Measurements from ENCODE around the gene ATP13A3.
"Not testable (repeated sequence)": the region's sequence is repeated elsewhere in the genome, so short reads cannot be mapped to it uniquely, and the experiment has no call there.

Gene ATP13A3

GRCh38 chr3:194497799-194498575, 11.2 kb upstream of the ATP13A3 start:
- DNase-seq: peak; percentile 72

GRCh38 chr3:194496217-194496919, 9.6 kb upstream of the ATP13A3 start:
- peak; percentile 73 for DNase-seq

- peak; percentile 64 for DNase-seq
These were observed 8.2 kb upstream of the ATP13A3 start for GRCh38 chr3:194494951-194495374.

DNA sequence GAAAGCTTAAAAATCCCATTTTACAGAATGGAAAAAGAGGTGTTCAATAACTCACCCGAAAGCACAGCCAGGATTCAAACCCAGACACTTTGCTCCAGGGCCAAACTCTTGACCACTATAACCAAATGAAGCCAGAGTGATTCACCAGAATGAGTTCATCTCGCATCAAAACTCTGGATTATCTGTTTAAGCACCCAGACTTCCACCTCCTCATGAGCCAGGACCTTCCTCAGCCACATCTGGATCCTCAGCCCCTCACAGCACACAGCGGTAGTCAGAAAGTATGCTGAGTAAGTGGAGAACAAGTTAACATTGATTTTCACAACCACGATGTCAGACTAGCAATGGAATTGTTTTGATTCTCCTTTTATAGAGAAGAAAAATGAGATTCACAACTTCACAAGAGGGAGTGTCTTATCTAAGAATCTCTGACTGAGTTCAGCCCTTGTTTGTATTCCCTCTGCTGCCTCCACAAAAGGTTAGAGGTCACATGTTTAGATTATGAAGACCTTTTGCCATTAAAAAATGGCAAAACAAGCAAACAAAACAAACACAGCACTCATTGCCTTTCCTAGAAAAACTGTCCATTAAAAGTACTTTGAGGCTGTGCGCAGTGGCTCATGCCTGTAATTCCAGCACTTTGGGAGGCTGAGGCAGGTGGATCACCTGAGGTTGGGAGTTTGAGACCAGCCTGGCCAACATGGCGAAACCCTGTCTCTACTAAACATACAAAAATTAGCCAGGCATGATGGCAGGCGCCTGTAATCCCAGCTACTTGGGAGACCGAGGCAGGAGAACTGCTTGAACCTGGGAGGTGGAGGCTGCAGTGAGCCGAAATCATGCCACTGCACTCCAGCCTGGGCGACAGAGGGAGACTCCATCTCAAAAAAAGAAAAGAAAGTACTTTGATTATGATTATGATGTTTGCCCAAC, 7.5 kb upstream of the ATP13A3 start:
- DNase-seq: peak; percentile 56

DNA sequence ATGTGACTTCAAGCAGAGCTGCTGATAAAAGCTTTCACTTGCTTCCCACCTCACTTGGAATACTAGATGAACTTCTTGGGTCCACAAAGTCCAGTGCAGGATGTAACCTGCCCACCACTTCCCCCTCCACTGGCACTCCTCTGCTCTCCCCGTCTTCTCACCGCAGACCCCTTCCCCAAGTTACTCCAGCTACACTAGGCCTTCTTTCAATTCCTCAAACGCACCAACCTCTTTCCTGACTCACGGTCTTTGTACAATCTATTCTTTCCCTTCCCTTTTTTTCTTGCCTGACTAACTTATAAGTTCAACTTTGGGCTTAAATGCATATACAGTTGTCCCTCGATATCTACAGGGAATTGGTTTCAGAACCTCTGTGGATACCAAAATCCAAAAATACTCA, 5.2 kb upstream of the ATP13A3 start:
- peak; percentile 92 for DNase-seq

- DNase-seq: peak; percentile 95
These were observed 3.2 kb upstream of the ATP13A3 start for GRCh38 chr3:194489736-194490612.

DNA sequence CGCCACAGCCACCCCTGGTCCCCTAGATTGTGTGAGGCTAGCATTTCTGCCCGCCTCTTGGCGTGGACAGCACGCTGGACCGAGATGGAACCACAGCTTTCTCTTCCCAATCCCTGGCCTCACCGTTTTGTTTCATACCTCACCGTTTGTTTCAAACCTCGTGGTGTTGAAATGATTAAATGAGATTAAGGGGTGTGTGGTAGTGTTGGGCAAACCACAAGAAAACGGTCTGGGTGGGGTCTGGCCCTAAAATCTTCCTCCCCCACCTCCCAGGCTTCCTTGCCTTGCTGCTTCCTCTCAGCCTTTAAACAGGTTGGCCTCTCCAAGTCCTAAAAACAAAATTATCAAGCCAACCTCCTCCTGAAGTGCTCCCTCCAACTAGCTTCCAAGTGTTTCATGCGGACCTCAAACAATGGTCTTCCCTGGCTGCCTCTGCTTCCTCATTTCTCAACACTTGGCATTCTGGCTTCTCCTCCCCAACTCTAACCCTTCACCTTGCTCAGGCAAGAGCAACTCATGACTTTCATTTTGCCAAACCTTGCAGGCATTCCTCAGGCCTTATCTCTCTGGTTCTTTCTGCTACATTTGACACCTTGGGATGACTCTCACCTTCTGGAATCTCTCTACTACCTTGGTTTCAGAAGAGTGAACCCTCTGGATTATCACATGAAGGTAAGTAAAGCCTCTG, 1.4 kb upstream of the ATP13A3 start:
- DNase-seq: peak; percentile 63

DNA sequence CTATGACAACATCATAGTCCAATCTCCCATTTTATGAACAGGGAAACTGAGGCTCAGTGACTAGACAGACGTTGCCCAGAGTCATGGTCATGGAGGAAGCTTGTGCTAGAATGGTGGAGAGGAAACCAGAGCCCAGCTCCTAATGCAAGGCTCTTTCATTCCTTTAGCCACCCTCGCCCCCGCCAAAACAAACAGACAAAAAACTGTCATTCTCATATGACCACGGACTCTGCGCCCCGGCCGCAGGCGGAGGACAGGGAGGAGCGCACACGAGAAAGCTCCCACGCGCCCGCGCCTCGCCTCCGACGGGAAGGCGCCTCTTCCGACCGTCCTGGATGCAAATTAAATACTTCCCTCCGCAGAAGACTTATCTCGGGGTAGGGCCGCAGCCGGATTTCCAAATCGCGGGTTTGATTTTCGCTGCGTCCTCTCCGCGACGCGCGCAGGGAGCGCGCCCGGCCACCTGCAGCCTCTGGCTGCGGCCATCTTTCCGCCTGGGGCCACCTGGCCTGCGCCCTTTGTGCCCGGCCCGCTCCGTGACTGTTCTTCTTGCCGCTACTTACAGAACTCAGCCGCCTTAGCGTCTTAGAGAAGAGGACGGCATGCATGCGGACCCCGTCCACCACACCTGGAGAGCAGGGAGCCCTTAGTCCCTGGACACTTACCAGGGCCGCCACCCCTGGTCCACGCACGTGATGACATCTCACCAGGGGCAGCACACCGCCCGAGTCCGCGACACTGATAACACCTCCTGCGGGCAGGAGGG, 670 bp upstream of the ATP13A3 start:
- DNase-seq: peak; percentile 97

DNA sequence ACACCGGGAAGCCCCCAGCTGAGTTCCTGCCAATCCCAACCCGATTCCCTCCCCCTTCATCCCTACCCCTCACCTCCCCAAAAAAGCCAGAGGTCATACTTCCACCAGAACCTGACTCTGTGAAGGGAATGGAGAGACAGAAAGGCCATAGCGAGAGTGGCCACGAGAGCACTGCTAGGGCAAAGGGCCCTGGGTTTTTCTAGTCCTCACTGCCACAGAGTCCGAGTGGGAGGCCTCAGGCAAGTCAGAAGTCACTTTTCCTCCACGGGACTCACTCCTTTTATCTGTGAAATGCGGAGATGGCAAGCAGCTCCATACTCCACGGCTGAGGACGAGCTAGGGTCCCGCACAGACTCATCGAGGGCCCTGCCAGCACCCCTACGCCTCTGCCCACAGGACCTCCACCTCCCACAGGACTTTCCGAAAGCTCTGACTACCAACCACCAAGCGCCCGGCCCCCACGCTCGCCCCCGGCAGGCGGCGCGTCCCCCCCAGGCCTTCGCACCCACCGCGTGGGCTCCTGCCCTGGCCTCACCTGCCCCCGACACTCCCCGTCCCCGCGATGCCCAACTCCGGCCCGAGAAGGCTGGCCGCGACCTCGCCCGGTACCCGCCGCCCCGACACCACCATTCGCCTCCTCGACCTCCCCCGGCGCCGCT, 792 bp downstream of the ATP13A3 start:
- peak; percentile 59 for DNase-seq

DNA sequence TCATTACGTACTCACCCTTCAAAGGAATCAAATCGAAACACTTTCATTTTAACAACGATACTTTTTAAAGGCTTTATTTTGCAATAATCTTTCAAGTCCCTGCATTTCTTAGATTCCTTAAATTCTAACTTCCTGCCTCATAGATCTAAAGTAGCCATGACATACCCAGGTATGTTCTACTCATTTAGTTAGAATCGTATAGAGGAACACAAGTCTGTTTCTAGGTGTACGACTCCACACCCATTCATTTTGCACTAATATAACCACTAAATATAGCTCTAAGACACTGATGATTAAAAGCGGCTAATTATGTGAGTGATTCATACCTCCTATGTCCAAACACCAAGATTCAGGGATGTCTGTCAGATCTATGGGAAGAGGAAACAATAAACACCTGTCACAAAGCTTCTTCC, 1.3 kb downstream of the ATP13A3 start:
- DNase-seq: peak; percentile 64

DNA sequence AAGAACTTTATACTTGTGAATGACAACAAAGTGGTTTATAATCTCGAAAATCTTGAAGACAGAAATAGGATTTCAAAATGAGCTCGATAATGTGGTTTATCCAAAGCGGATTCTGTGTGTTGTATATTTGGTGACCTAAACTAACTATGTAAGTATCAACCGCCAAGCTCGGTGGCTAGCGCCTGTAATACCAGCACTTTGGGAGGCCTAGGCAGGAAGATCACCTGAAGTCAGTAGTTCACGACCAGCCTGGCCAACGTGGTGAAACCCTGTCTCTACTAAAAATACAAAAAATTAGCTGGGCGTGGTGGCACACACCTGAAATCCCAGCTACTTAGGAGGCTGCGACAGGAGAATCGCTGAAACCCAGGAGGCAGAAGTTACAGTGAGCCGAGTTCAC, 2.2 kb downstream of the ATP13A3 start:
- DNase-seq: no peak

DNA sequence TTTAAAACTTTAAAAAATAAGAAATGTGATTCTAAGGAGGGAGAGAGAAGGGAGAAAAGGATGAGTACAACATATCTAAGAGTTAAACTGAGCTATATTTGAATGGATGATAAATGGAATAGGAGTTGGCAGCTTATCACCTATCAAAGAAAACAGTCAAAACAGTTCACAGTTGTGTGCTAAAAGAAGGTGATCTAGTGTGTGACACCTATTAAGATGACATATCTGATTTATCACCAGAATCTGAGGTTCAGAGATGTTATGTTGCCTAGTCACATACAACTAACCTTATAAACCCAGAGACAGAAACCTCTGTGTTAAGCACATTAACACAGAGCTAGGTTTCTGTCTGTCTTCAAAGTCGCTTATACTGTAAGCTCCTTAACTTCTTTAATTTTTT, 3.0 kb downstream of the ATP13A3 start:
- no peak for DNase-seq

DNA sequence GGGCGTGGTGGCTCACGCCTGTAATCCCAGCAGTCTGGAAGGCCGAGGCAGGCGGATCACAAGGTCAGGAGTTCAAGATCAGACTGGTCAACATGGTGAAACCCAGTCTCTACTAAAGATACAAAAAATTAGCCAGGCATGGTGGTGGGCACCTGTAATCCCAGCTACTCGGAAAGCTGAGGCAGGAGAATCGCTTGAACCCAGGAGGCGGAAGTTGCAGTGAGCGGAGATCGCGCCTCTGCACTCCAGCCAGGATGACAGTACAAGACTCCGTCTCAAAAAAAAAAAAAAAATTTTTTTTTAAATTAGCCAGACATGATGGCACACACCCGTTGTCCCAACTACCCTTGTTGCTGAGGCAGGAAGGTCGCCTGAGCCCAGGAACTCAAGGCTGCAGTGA, 4.0 kb downstream of the ATP13A3 start:
- not testable (repeated sequence) for DNase-seq

GRCh38 chr3:194482196-194482593, 4.6 kb downstream of the ATP13A3 start:
- DNase-seq: no peak

- DNase-seq: no peak
These were observed 5.1 kb downstream of the ATP13A3 start for GRCh38 chr3:194481525-194482195.

GRCh38 chr3:194481103-194481502, 5.7 kb downstream of the ATP13A3 start:
- DNase-seq: peak; percentile 78

GRCh38 chr3:194476784-194477183, 10.0 kb downstream of the ATP13A3 start:
- DNase-seq: peak; percentile 33

- no peak for DNase-seq
These were observed 10.8 kb downstream of the ATP13A3 start for GRCh38 chr3:194475978-194476377.

DNA sequence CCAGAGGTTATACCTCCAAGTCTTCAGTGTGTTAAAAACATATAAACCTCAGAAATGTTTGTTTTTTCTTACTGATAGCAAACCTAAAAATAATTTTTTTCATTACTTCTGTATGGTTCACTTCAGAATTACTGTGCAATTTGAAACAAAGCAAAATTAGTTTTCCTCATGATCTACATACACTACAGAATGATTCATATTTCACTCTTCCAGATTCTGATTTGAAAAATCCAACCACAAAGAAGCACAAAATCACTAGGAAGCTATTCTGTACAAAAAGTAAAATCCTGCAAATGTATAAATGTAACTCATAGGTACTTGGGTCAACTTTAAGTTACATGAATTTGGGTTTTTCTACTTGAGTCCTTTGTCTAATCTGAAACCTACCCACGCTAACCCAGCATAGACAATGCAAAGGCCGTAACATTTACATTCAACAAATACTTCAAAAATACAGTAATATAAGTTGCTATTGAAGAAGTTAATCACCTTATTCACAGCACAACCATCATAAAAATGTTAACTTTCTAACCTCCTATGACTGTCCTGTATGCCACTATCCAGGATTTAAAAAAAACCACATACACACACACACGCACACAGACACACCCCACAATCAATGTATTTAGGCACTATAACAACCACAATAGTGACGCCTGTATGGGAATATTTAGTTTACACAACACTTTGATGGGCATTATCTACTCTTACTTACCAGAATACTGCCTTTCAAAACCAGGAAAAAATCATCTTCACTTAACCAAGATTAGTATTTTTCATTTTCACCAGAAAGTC, 11.5 kb downstream of the ATP13A3 start:
- no peak for DNase-seq

Data from inflammatory macrophage treated with lipopolysaccharide for 4 hours (primary cell).